ENCODE data around the gene NXN.
"Not testable (repeated sequence)": the region's sequence is repeated elsewhere in the genome, so short reads cannot be mapped to it uniquely, and the experiment has no call there.

NXN gene

GRCh38 chr17:867238-867637 is 112.3 kb downstream of the NXN start:
- not testable (repeated sequence) for DNase-seq (ENCODE audit: low read depth in 1 of 2, low spot score in 1 of 2)

GRCh38 chr17:866568-867103 is 112.9 kb downstream of the NXN start:
- no peak for DNase-seq (ENCODE audit: low read depth in 1 of 2, low spot score in 1 of 2)

- DNase-seq (ENCODE audit: low read depth in 1 of 2, low spot score in 1 of 2) = no peak
Observed at GRCh38 chr17:864315-864714, 115.3 kb downstream of the NXN start.

- no peak for DNase-seq (ENCODE audit: low read depth in 1 of 2, low spot score in 1 of 2)
Observed at GRCh38 chr17:863880-864279, 115.7 kb downstream of the NXN start.

GRCh38 chr17:862582-862981 is 117.0 kb downstream of the NXN start:
- no peak for DNase-seq (ENCODE audit: low read depth in 1 of 2, low spot score in 1 of 2)

- no peak for DNase-seq (ENCODE audit: low read depth in 1 of 2, low spot score in 1 of 2)
Observed at GRCh38 chr17:861364-861763, 118.2 kb downstream of the NXN start.

GRCh38 chr17:860805-861204 is 118.8 kb downstream of the NXN start:
- DNase-seq (ENCODE audit: low read depth in 1 of 2, low spot score in 1 of 2) = no peak

- no peak for DNase-seq (ENCODE audit: low read depth in 1 of 2, low spot score in 1 of 2)
Observed at GRCh38 chr17:859824-860195, 119.8 kb downstream of the NXN start.

GRCh38 chr17:859061-859823 is 120.3 kb downstream of the NXN start:
- DNase-seq (ENCODE audit: low read depth in 1 of 2, low spot score in 1 of 2) = no peak

- DNase-seq (ENCODE audit: low read depth in 1 of 2, low spot score in 1 of 2) = no peak
Observed at GRCh38 chr17:856149-856548, 123.4 kb downstream of the NXN start.

GRCh38 chr17:855569-855968 is 124.0 kb downstream of the NXN start:
- no peak for DNase-seq (ENCODE audit: low read depth in 1 of 2, low spot score in 1 of 2)

GRCh38 chr17:852850-853249 is 126.7 kb downstream of the NXN start:
- DNase-seq (ENCODE audit: low read depth in 1 of 2, low spot score in 1 of 2) = not testable (repeated sequence)

- no peak for DNase-seq (ENCODE audit: low read depth in 1 of 2, low spot score in 1 of 2)
Observed at GRCh38 chr17:852349-852748, 127.2 kb downstream of the NXN start.

- DNase-seq (ENCODE audit: low read depth in 1 of 2, low spot score in 1 of 2) = no peak
Observed at GRCh38 chr17:851924-852323, 127.7 kb downstream of the NXN start.

GRCh38 chr17:850851-851763 is 128.5 kb downstream of the NXN start:
- DNase-seq (ENCODE audit: low read depth in 1 of 2, low spot score in 1 of 2) = no peak

- no peak for DNase-seq (ENCODE audit: low read depth in 1 of 2, low spot score in 1 of 2)
Observed at GRCh38 chr17:850086-850850, 129.3 kb downstream of the NXN start.

- DNase-seq (ENCODE audit: low read depth in 1 of 2, low spot score in 1 of 2) = no peak
Observed at GRCh38 chr17:848402-848801, 131.2 kb downstream of the NXN start.

- DNase-seq (ENCODE audit: low read depth in 1 of 2, low spot score in 1 of 2) = no peak
Observed at GRCh38 chr17:846901-847843, 132.4 kb downstream of the NXN start.

- no peak for DNase-seq (ENCODE audit: low read depth in 1 of 2, low spot score in 1 of 2)
Observed at GRCh38 chr17:841313-841712, 138.3 kb downstream of the NXN start.

GRCh38 chr17:838486-838885 is 141.1 kb downstream of the NXN start:
- no peak for DNase-seq (ENCODE audit: low read depth in 1 of 2, low spot score in 1 of 2)
